OCI-LY3 (cell line): ENCODE data around the gene STX1A.
A peak's percentile ranks its signal among the peaks of the same experiment; 100 is the strongest.

ENCODE experiments used
- H2AFZ ChIP-seq: fragments of 200-600, 300-600 bp; shearing (Covaris generic); 2 replicates; pipeline ENCODE4 v1.6.0; 2014; ENCODE audit warnings: antibody characterized with exemption, low read depth, low read length
- H3K27ac ChIP-seq: fragments of 200-600, 300-600 bp; sonication (generic); 2 replicates; pipeline ENCODE4 v1.5.1; 2014; ENCODE audit warnings: mild to moderate bottlenecking, low read length, moderate library complexity, mixed read lengths
- H3K27me3 ChIP-seq: fragments of 200-600, 300-600 bp; sonication (generic); 2 replicates; pipeline ENCODE4 v1.6.1; 2014; ENCODE audit warnings: low read depth, low read length, mixed read lengths
- H3K36me3 ChIP-seq: fragments of 200-600, 300-600 bp; sonication (generic); replicated peaks from 2 replicates; pipeline ENCODE3; 2014; ENCODE audit warnings: low read depth, low read length, mixed read lengths
- H3K4me1 ChIP-seq: fragments of 300-600, 200-600 bp; sonication (generic); 2 replicates; pipeline ENCODE4 v1.6.1; 2014; ENCODE audit warnings: low read length, mixed read lengths
- H3K4me2 ChIP-seq: fragments of 200-600, 300-600 bp; sonication (generic); 2 replicates; pipeline ENCODE4 v1.6.1; 2014; ENCODE audit warnings: low read length, mixed read lengths
- H3K4me3 ChIP-seq: fragments of 300-600, 200-600 bp; sonication (generic); 2 replicates; pipeline ENCODE4 v1.5.1; 2014; ENCODE audit warnings: antibody characterized with exemption, mild to moderate bottlenecking, low read length, moderate library complexity
- H3K79me2 ChIP-seq: fragments of 300-600, 200-600 bp; shearing (Covaris generic); 2 replicates; pipeline ENCODE4 v1.6.1; 2014; ENCODE audit warnings: mild to moderate bottlenecking, low read length, mixed read lengths
- H3K9ac ChIP-seq: fragments of 300-600, 200-600 bp; shearing (Covaris generic); 2 replicates; pipeline ENCODE4 v1.6.0; 2014; ENCODE audit warnings: mild to moderate bottlenecking, low read length, moderate library complexity
- H3K9me3 ChIP-seq: fragments of 200-600, 300-600 bp; shearing (Covaris generic); 2 replicates; pipeline ENCODE4 v1.6.1; 2014; ENCODE audit warnings: low read length, mixed read lengths; ENCODE audit not compliant: insufficient read depth
- H4K20me1 ChIP-seq: fragments of 200-600, 300-600 bp; sonication (generic); 2 replicates; pipeline ENCODE4 v1.6.1; 2016; ENCODE audit warnings: low read length, mixed read lengths; ENCODE audit not compliant: insufficient read depth
- CTCF ChIP-seq: fragments of 200-600, 300-600 bp; sonication (generic); IDR thresholded peaks from 2 replicates; pipeline ENCODE4 v1.5.1; 2014; ENCODE audit warnings: antibody characterized with exemption, low read length, low read depth
- EZH2phosphoT487 ChIP-seq: fragments of 200-600 bp; shearing (Covaris generic); IDR thresholded peaks from 2 replicates; pipeline ENCODE4 v1.6.1; 2018; ENCODE audit warnings: antibody characterized with exemption, mixed run types, low read depth

STX1A gene

GRCh38 chr7:73740771-73741170 lies 21.3 kb upstream of the STX1A start:
- H3K4me3 ChIP-seq: no peak overlapping the region
- H3K9ac ChIP-seq: no peak overlapping the region
- no peak overlapping the region for H2AFZ ChIP-seq
- H4K20me1 ChIP-seq: peaks cover 6% of the 10 kb centered on the region
- no peak overlapping the region for H3K27ac ChIP-seq
- no peaks in the 10 kb centered on the region for H3K27me3 ChIP-seq
- H3K4me2 ChIP-seq: no peak overlapping the region
- H3K4me1 ChIP-seq: peaks cover 31% of the 10 kb centered on the region
- H3K79me2 ChIP-seq: peaks cover 6% of the 10 kb centered on the region; the same call in 1 of the 2 replicates
- TF ChIP-seq EZH2phosphoT487 (no peak), CTCF (no peak)
- H3K9me3 ChIP-seq: no peaks in the 10 kb centered on the region
- H3K36me3 ChIP-seq: peaks cover 9% of the 10 kb centered on the region

GRCh38 chr7:73740212-73740611 lies 20.7 kb upstream of the STX1A start:
- TF ChIP-seq CTCF: no peak
- no peak for TF ChIP-seq EZH2phosphoT487
- Histone ChIP-seq H3K79me2 (peaks cover 6% of the 10 kb centered on the region; the same call in 1 of the 2 replicates), H3K36me3 (peaks cover 9% of the 10 kb centered on the region), H3K4me1 (peaks cover 31% of the 10 kb centered on the region), H3K9ac (no peak overlapping the region), H3K27me3 (no peaks in the 10 kb centered on the region), H3K4me2 (no peak overlapping the region), H3K9me3 (no peaks in the 10 kb centered on the region), H3K4me3 (no peak overlapping the region), H2AFZ (no peak overlapping the region), H3K27ac (no peak overlapping the region), H4K20me1 (peaks cover 6% of the 10 kb centered on the region)

GRCh38 chr7:73739387-73739767 lies 19.9 kb upstream of the STX1A start:
- peak overlapping the region; percentile 86 for H3K4me2 ChIP-seq
- peaks cover 31% of the 10 kb centered on the region for H3K4me1 ChIP-seq
- H4K20me1 ChIP-seq: peaks cover 6% of the 10 kb centered on the region
- H3K27ac ChIP-seq: peak overlapping the region; percentile 41
- TF ChIP-seq EZH2phosphoT487 (no peak), CTCF (peak; percentile 3; the same call in 1 of the 2 replicates)
- peak overlapping the region; percentile 74 for H3K9ac ChIP-seq
- peaks cover 9% of the 10 kb centered on the region for H3K36me3 ChIP-seq
- H3K4me3 ChIP-seq: peak overlapping the region; percentile 77
- no peaks in the 10 kb centered on the region for H3K27me3 ChIP-seq
- H2AFZ ChIP-seq: peak overlapping the region; percentile 27; the same call in 1 of the 2 replicates
- H3K9me3 ChIP-seq: no peaks in the 10 kb centered on the region
- peaks cover 6% of the 10 kb centered on the region; the same call in 1 of the 2 replicates for H3K79me2 ChIP-seq

- Histone ChIP-seq H3K9ac (peak within 1 kb of the TSS; percentile 92), H3K36me3 (peaks cover 9% of the 10 kb centered on the region), H2AFZ (peak within 1 kb of the TSS; percentile 51; the same call in 1 of the 2 replicates), H3K4me1 (peaks cover 31% of the 10 kb centered on the region), H3K9me3 (no peaks in the 10 kb centered on the region), H3K79me2 (peaks cover 6% of the 10 kb centered on the region; the same call in 1 of the 2 replicates), H3K4me2 (peak within 1 kb of the TSS; percentile 86), H3K4me3 (peak within 1 kb of the TSS; percentile 77), H3K27me3 (no peaks in the 10 kb centered on the region), H4K20me1 (peaks cover 6% of the 10 kb centered on the region), H3K27ac (peak within 1 kb of the TSS; percentile 58)
- TF ChIP-seq CTCF (peak; percentile 9; the same call in 1 of the 2 replicates), EZH2phosphoT487 (no peak)
Measured at GRCh38 chr7:73738612-73739386, 19.3 kb upstream of the STX1A start, which contains the start of gene ABHD11. Gene ABHD11 (minus strand): TSS chr7:73738802. CDS start chr7:73738770, 32 bp downstream.
